Transverse colon (tissue), 4 donors: ENCODE measurements around the gene MOB3C. TPM values are rescaled to one million over a fixed set of nuclear protein-coding genes. Genes with fewer than 3 reads are reported as not detected.

Experiments used
- DNase-seq: peaks from one replicate; pipeline ENCODE4 v3.0.0-alpha.2; 2019
- H3K27ac ChIP-seq, 4 donors: fragments of 200-600 bp; sonication (generic); 2 replicates each; pipeline ENCODE4 v1.5.1; 2016 to 2018; ENCODE audit warnings: inconsistent platforms in 4 of 4
- H3K27me3 ChIP-seq: fragments of 200-600 bp; sonication (generic); 2 replicates; pipeline ENCODE4 v1.5.1; 2017; ENCODE audit warnings: inconsistent platforms
- H3K36me3 ChIP-seq, 4 donors: fragments of 200-600 bp; sonication (generic); 2 replicates each; pipeline ENCODE4 v1.5.1; 2017 to 2019; ENCODE audit warnings: inconsistent platforms in 4 of 4
- H3K4me1 ChIP-seq, 4 donors: fragments of 200-600 bp; sonication (generic); 2 replicates each; pipeline ENCODE4 v1.5.1; 2017 to 2020; ENCODE audit warnings: inconsistent platforms in 4 of 4
- H3K4me3 ChIP-seq, 4 donors: fragments of 200-600 bp; sonication (generic); 1 replicate in 1 of 4; 2 replicates in 3 of 4; pipeline versions ENCODE4 v1.5.1 to v1.6.1; 2017 to 2019; ENCODE audit warnings: inconsistent platforms in 4 of 4
- H3K9me3 ChIP-seq, 2 donors: fragments of 200-600 bp; sonication (generic); 2 replicates each; pipeline ENCODE4 v1.5.1; 2017 to 2019; ENCODE audit warnings: inconsistent platforms in 2 of 2
- CTCF ChIP-seq, 5 experiments: fragments of 200-600 bp in 3 of 5; fragments of 450-650 bp in 2 of 5; sonication (generic) in 3 of 5; IDR thresholded peaks; 1 replicate in 2 of 5; 2 replicates in 3 of 5; pipeline ENCODE4 v1.5.1; 2016 to 2017; ENCODE audit warnings: antibody characterized with exemption in 5 of 5, inconsistent platforms in 3 of 5, mild to moderate bottlenecking in 2 of 5, moderate library complexity in 1 of 5
- EP300 ChIP-seq: sonication (generic); formaldehyde crosslinking; IDR thresholded peaks from one replicate; pipeline ENCODE4 v1.6.1; 2017; ENCODE audit warnings: antibody characterized with exemption, low read depth
- POLR2A ChIP-seq: fragments of 450-650 bp; IDR thresholded peaks from one replicate; pipeline ENCODE4 v1.6.1; 2016; ENCODE audit warnings: antibody characterized with exemption, mild to moderate bottlenecking, moderate library complexity
- POLR2AphosphoS5 ChIP-seq, 3 donors: sonication (generic); formaldehyde crosslinking; IDR thresholded peaks; one replicate each; pipeline ENCODE4 v1.6.1; 2016; ENCODE audit warnings: antibody characterized with exemption in 3 of 3
- WGBS, 2 donors: methylation state at CpG; one replicate each; pipeline ENCODE4 v1.1.5; 2018; ENCODE audit warnings: low coverage in 1 of 2; 5-methylcytosine and 5-hydroxymethylcytosine counted together
- in situ Hi-C, 4 donors: fragments of 200-750 bp; cut with MboI; loops; one replicate each; pipeline versions ENCODE4 v1.15.0 to v1.15.1; 2017; ENCODE audit warnings: low sequenced_read_pairs in 3 of 4, low pct_ligation_motif_present in 1 of 4, low pct_unique_long_range_greater_than_20kb in 1 of 4
- intact Hi-C: fragments of 100-400 bp; cut with DNase I; formaldehyde crosslinking; loops from one replicate; pipeline ENCODE4 v1.15.1; 2023; ENCODE audit warnings: low total_unique reads
- total RNA-seq, 4 donors: library from RNA; depleted of rRNA; stranded (reverse); fragments of >200 nt; gene quantifications; one replicate each; pipeline ENCODE4 v1.1.0, GENCODE V29; 2016

Gene MOB3C
- total RNA-seq, 4 donors from 2014 or later: 12.9 to 20.6 (median 14.8) TPM

- no peaks in the 10 kb centered on the region for H3K27me3 ChIP-seq
- TF ChIP-seq POLR2A (no peak), CTCF (IDR thresholded peaks at IDR 0.05) (no peak), POLR2AphosphoS5 (IDR thresholded peaks at IDR 0.05) (no peak), EP300 (no peak)
- no peak overlapping the region for H3K27ac ChIP-seq
- in situ Hi-C loops: no loop called here
- no peaks in the 10 kb centered on the region for H3K4me1 ChIP-seq
- intact Hi-C loops: no loop called here
- 89 to 100% methylated on average over 2 to 4 of the region's 4 CpGs for WGBS, 2 donors
- H3K9me3 ChIP-seq: no peaks in the 10 kb centered on the region
- DNase-seq: no peak
- no peak overlapping the region for H3K4me3 ChIP-seq
- H3K36me3 ChIP-seq: peaks cover 0 to 40% (median 6%) of the 10 kb centered on the region in 4 donors
Measured at GRCh38 chr1:46563341-46563740, 53.3 kb downstream of the MOB3C start.

GRCh38 chr1:46562498-46562897 is 54.1 kb downstream of the MOB3C start:
- no peak overlapping the region for H3K27ac ChIP-seq
- TF ChIP-seq EP300 (no peak), POLR2A (no peak), POLR2AphosphoS5 (IDR thresholded peaks at IDR 0.05) (no peak), CTCF (IDR thresholded peaks at IDR 0.05) (no peak)
- DNase-seq: no peak
- peaks cover 0 to 40% (median 3%) of the 10 kb centered on the region in 4 donors for H3K36me3 ChIP-seq
- no peaks in the 10 kb centered on the region for H3K27me3 ChIP-seq
- no peak overlapping the region for H3K4me3 ChIP-seq
- no peaks in the 10 kb centered on the region for H3K9me3 ChIP-seq
- 93% methylated on average over 15 of the region's 15 CpGs; no CpG with 5 or more reads in 1 of the 2 donors for WGBS, 2 donors
- H3K4me1 ChIP-seq: no peaks in the 10 kb centered on the region
- in situ Hi-C loops (no loop called here), intact Hi-C loops (no loop called here)

GRCh38 chr1:46558966-46559365 is 57.6 kb downstream of the MOB3C start:
- H3K36me3 ChIP-seq: peaks cover 0 to 26% (median 0%) of the 10 kb centered on the region in 4 donors

GRCh38 chr1:46558141-46558963 is 58.3 kb downstream of the MOB3C start:
- TF ChIP-seq CTCF (IDR thresholded peaks at IDR 0.05) (no peak), EP300 (no peak), POLR2AphosphoS5 (IDR thresholded peaks at IDR 0.05) (no peak), POLR2A (no peak)
- 80 to 81% methylated on average over 1 to 19 of the region's 20 CpGs for WGBS, 2 donors

More at GRCh38 chr1:46558966-46559365, 57.6 kb downstream of the MOB3C start:
- in situ Hi-C loops (no loop called here), intact Hi-C loops (no loop called here)
- Histone ChIP-seq H3K4me3 (no peak overlapping the region), H3K4me1 (no peaks in the 10 kb centered on the region), H3K27ac (no peak overlapping the region), H3K27me3 (no peaks in the 10 kb centered on the region), H3K9me3 (no peaks in the 10 kb centered on the region)
- WGBS, 2 donors: 93% methylated on average over 8 of the region's 8 CpGs; no CpG with 5 or more reads in 1 of the 2 donors
- TF ChIP-seq POLR2AphosphoS5 (IDR thresholded peaks at IDR 0.05): no peak
- TF ChIP-seq CTCF (IDR thresholded peaks at IDR 0.05): no peak
- TF ChIP-seq POLR2A: no peak
- no peak for TF ChIP-seq EP300
- no peak for DNase-seq

More at GRCh38 chr1:46558141-46558963, 58.3 kb downstream of the MOB3C start:
- no peak for DNase-seq
- in situ Hi-C loops: no loop called here
- H3K27me3 ChIP-seq: no peaks in the 10 kb centered on the region
- no peak overlapping the region for H3K27ac ChIP-seq
- H3K36me3 ChIP-seq: peaks cover 0 to 26% (median 0%) of the 10 kb centered on the region in 4 donors
- H3K4me1 ChIP-seq: no peaks in the 10 kb centered on the region
- no peaks in the 10 kb centered on the region for H3K9me3 ChIP-seq
- intact Hi-C loops: no loop called here
- no peak overlapping the region for H3K4me3 ChIP-seq

Other genes starting within 250 kb of the MOB3C start
- 100 to 1,000 TPM in 2 of 4 donors, 10 to 100 TPM in 2; 90.8 to 349 (median 141) TPM for gene FAAH, start 222.5 kb downstream of the MOB3C start, total RNA-seq
- not detected for gene DMBX1, start 127.0 kb downstream of the MOB3C start, total RNA-seq
- not detected for gene KNCN, start 65.2 kb downstream of the MOB3C start, total RNA-seq
- gene MKNK1, start 12.5 kb downstream of the MOB3C start, total RNA-seq: 10 to 100 TPM; 59.5 to 80.5 (median 62.3) TPM
- gene ATPAF1, start 51.6 kb upstream of the MOB3C start, total RNA-seq: 10 to 100 TPM; 20.6 to 91.5 (median 71.4) TPM
- not detected for gene TEX38, start 55.0 kb upstream of the MOB3C start, total RNA-seq
- gene EFCAB14, start 102.3 kb upstream of the MOB3C start, total RNA-seq: 100 to 1,000 TPM in 2 of 4 donors, 10 to 100 TPM in 2; 48.2 to 119 (median 85.4) TPM
- 10 to 100 TPM in 3 of 4 donors, 1 to 10 TPM in 1; 2.4 to 77.8 (median 25.2) TPM for gene CYP4B1, start 182.2 kb upstream of the MOB3C start, total RNA-seq